ENCODE results near the gene THBS3.

- TF ChIP-seq CBX5 (IDR thresholded peaks at IDR 0.05; ENCODE audit: borderline replicate concordance, low read depth) (no peak), KDM1A (IDR thresholded peaks at IDR 0.05) (no peak), CEBPB (tag; IDR thresholded peaks at IDR 0.05) (no peak), MEF2D (tag; conservative IDR thresholded peaks at IDR 0.05; ENCODE audit: low read depth) (no peak), CREM (IDR thresholded peaks at IDR 0.05; ENCODE audit: low read depth) (no peak)
Observed at GRCh38 chr1:155173478-155174323, 34.0 kb downstream of the THBS3 start, which contains the start of gene TRIM46.
